OCI-LY3 (cell line): ENCODE results near the gene DAP.

Experiments
- H2AFZ ChIP-seq: fragments of 200-600, 300-600 bp; shearing (Covaris generic); 2 replicates; pipeline ENCODE4 v1.6.0; 2014; ENCODE audit warnings: antibody characterized with exemption, low read depth, low read length
- H3K27ac ChIP-seq: fragments of 200-600, 300-600 bp; sonication (generic); 2 replicates; pipeline ENCODE4 v1.5.1; 2014; ENCODE audit warnings: mild to moderate bottlenecking, low read length, moderate library complexity, mixed read lengths
- H3K27me3 ChIP-seq: fragments of 200-600, 300-600 bp; sonication (generic); 2 replicates; pipeline ENCODE4 v1.6.1; 2014; ENCODE audit warnings: low read depth, low read length, mixed read lengths
- H3K36me3 ChIP-seq: fragments of 200-600, 300-600 bp; sonication (generic); replicated peaks from 2 replicates; pipeline ENCODE3; 2014; ENCODE audit warnings: low read depth, low read length, mixed read lengths
- H3K4me1 ChIP-seq: fragments of 300-600, 200-600 bp; sonication (generic); 2 replicates; pipeline ENCODE4 v1.6.1; 2014; ENCODE audit warnings: low read length, mixed read lengths
- H3K4me2 ChIP-seq: fragments of 200-600, 300-600 bp; sonication (generic); 2 replicates; pipeline ENCODE4 v1.6.1; 2014; ENCODE audit warnings: low read length, mixed read lengths
- H3K4me3 ChIP-seq: fragments of 300-600, 200-600 bp; sonication (generic); 2 replicates; pipeline ENCODE4 v1.5.1; 2014; ENCODE audit warnings: antibody characterized with exemption, mild to moderate bottlenecking, low read length, moderate library complexity
- H3K79me2 ChIP-seq: fragments of 300-600, 200-600 bp; shearing (Covaris generic); 2 replicates; pipeline ENCODE4 v1.6.1; 2014; ENCODE audit warnings: mild to moderate bottlenecking, low read length, mixed read lengths
- H3K9ac ChIP-seq: fragments of 300-600, 200-600 bp; shearing (Covaris generic); 2 replicates; pipeline ENCODE4 v1.6.0; 2014; ENCODE audit warnings: mild to moderate bottlenecking, low read length, moderate library complexity
- H3K9me3 ChIP-seq: fragments of 200-600, 300-600 bp; shearing (Covaris generic); 2 replicates; pipeline ENCODE4 v1.6.1; 2014; ENCODE audit warnings: low read length, mixed read lengths; ENCODE audit not compliant: insufficient read depth
- H4K20me1 ChIP-seq: fragments of 200-600, 300-600 bp; sonication (generic); 2 replicates; pipeline ENCODE4 v1.6.1; 2016; ENCODE audit warnings: low read length, mixed read lengths; ENCODE audit not compliant: insufficient read depth
- EZH2phosphoT487 ChIP-seq: fragments of 200-600 bp; shearing (Covaris generic); IDR thresholded peaks from 2 replicates; pipeline ENCODE4 v1.6.1; 2018; ENCODE audit warnings: antibody characterized with exemption, mixed run types, low read depth
- TF ChIP-seq, protein P1 (sequence below): fragments of 200-600, 300-600 bp; sonication (generic); IDR thresholded peaks from 2 replicates; pipeline ENCODE4 v1.5.1; 2014; ENCODE audit warnings: antibody characterized with exemption, low read length, low read depth

The DAP gene

DNA sequence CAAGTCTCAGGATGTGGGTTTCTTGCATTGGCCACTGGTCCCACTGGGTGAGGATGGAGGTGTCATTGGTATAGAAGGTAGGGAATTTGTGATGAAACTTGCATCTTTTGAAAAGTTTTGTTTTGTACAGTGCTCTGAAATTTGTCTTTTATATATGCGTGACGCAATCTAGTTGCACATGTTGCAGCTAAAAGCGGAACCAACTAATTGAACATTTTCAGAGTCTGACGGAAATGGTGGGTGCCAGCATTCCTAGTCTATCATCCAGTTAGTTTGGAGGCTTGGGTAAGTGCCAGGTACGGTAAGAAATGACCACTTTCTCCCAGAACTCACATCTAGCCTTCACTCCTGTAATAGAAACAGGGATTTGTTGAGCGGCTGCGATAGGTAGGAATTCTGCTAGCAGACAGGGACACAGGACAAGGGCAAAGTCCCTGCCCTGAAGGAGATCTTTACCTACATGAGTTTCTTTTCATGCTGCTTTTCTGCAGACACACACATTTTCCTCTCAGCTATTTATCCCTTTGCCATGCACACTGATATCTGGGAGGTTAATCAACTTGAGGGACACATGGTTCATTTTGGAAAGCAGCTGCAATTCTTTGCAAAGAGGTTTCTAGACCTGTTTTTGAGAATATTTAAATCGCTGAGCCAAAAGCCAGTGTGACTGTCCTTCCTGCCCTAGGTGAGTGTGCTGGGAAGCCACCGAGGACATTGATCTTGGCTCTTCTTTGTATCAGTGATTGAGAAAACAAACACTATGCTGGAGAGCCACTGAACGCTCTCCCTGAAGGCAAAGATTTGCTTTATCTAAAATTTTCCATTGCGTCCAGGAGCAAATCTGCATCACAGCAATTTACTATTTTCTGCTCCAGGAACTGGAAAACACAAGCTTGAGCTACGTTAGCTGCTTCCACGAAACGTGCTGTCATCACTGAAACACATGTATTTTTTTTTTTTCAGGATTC lies 89.7 kb downstream of the DAP start:
- TF ChIP-seq EZH2phosphoT487, result no peak
- TF ChIP-seq, protein P1, sequence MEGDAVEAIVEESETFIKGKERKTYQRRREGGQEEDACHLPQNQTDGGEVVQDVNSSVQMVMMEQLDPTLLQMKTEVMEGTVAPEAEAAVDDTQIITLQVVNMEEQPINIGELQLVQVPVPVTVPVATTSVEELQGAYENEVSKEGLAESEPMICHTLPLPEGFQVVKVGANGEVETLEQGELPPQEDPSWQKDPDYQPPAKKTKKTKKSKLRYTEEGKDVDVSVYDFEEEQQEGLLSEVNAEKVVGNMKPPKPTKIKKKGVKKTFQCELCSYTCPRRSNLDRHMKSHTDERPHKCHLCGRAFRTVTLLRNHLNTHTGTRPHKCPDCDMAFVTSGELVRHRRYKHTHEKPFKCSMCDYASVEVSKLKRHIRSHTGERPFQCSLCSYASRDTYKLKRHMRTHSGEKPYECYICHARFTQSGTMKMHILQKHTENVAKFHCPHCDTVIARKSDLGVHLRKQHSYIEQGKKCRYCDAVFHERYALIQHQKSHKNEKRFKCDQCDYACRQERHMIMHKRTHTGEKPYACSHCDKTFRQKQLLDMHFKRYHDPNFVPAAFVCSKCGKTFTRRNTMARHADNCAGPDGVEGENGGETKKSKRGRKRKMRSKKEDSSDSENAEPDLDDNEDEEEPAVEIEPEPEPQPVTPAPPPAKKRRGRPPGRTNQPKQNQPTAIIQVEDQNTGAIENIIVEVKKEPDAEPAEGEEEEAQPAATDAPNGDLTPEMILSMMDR, result no peak
- H3K4me3 ChIP-seq, result no peak overlapping the region
- H3K4me1 ChIP-seq, result no peaks in the 10 kb centered on the region
- no peak overlapping the region for H3K9ac ChIP-seq
- no peaks in the 10 kb centered on the region for H3K9me3 ChIP-seq
- no peak overlapping the region for H3K4me2 ChIP-seq
- H3K27ac ChIP-seq, result no peak overlapping the region
- no peaks in the 10 kb centered on the region for H3K36me3 ChIP-seq
- H2AFZ ChIP-seq, result no peak overlapping the region
- no peaks in the 10 kb centered on the region for H3K27me3 ChIP-seq
- H3K79me2 ChIP-seq, result no peaks in the 10 kb centered on the region
- no peaks in the 10 kb centered on the region for H4K20me1 ChIP-seq

DNA sequence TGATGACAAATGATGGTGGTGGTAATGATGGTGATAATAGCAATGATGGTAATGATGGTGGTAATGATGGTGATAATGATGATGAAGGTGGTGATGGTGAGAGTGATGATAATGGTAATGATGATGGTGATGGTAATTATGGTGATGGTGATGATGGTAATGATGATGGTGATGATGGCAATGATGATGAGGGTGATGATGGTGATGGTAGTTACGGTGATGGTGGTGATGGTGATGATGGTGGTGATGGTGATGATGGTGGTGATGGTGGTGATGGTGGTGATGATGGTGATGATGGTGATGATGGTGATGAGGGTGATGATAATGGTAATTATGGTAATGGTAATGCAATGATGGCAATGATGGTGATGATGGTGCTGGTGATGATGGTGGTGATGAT lies 91.1 kb downstream of the DAP start:
- Histone ChIP-seq H2AFZ (no peak overlapping the region), H3K4me2 (no peak overlapping the region), H3K4me1 (no peaks in the 10 kb centered on the region), H3K9ac (no peak overlapping the region), H4K20me1 (no peaks in the 10 kb centered on the region), H3K27me3 (no peaks in the 10 kb centered on the region), H3K4me3 (no peak overlapping the region), H3K9me3 (no peaks in the 10 kb centered on the region), H3K27ac (no peak overlapping the region), H3K79me2 (no peaks in the 10 kb centered on the region), H3K36me3 (no peaks in the 10 kb centered on the region)
- TF ChIP-seq, protein P1, result no peak
- TF ChIP-seq EZH2phosphoT487, result no peak

DNA sequence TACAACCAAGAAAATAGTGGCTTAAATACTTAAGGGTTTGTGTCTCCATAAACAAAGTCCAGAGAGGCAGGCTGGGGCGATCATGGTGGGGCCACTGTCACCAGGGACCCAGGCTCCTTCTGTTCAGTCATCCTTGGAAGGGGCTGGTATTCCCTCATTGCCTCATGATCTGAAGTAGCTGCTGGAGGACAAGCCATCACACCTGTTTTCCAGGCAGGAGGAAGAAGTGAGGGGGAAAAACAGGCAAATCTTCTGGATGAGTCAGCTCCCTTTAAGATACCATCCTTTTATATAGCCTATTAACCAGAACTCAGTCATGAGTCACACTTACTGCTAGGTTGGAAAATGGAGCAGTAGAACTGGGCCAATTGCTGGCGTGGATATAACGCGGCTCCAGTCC lies 92.3 kb downstream of the DAP start:
- no peak overlapping the region for H3K4me3 ChIP-seq
- H3K27me3 ChIP-seq, result no peaks in the 10 kb centered on the region
- no peaks in the 10 kb centered on the region for H3K4me1 ChIP-seq
- no peak overlapping the region for H3K27ac ChIP-seq
- TF ChIP-seq, protein P1, result no peak
- no peak for TF ChIP-seq EZH2phosphoT487
- no peaks in the 10 kb centered on the region for H3K9me3 ChIP-seq
- H3K4me2 ChIP-seq, result no peak overlapping the region
- H3K36me3 ChIP-seq, result no peaks in the 10 kb centered on the region
- H2AFZ ChIP-seq, result no peak overlapping the region
- no peaks in the 10 kb centered on the region for H4K20me1 ChIP-seq
- H3K9ac ChIP-seq, result no peak overlapping the region
- H3K79me2 ChIP-seq, result no peaks in the 10 kb centered on the region

DNA sequence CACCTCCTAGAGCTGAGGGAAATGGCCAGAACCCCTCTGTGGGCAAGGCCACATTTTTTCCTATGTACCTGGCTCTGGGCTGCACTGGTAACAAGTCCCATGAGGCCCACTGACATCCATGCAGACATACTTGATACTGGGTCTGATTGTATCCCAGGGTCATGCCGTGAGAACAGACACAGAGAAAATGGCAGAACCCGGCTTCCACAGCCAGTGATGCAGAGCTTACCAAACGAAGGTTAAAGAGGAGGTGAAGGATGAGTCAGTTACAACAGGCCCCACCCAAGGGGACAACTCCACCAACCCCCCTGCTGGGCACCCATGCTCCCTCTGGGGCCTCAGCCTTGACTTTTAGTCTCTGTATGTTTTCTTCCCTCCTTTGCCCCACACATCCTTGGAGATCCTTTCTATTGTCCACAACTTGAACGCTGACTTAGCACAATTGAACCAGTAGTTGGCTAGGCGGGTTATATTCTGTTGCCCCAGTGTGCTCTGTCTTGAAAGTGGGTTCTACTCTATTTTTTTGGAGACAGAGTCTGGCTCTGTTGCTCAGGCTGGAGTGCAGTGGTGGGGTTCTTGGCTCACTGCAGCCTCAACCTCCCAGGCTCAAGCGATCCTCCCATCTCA lies 93.5 kb downstream of the DAP start:
- no peaks in the 10 kb centered on the region for H3K9me3 ChIP-seq
- no peaks in the 10 kb centered on the region for H3K79me2 ChIP-seq
- no peak overlapping the region for H3K4me3 ChIP-seq
- no peak overlapping the region for H3K27ac ChIP-seq
- H2AFZ ChIP-seq, result no peak overlapping the region
- no peak overlapping the region for H3K4me2 ChIP-seq
- TF ChIP-seq, protein P1, result no peak
- TF ChIP-seq EZH2phosphoT487, result no peak
- H3K9ac ChIP-seq, result no peak overlapping the region
- no peaks in the 10 kb centered on the region for H4K20me1 ChIP-seq
- H3K36me3 ChIP-seq, result no peaks in the 10 kb centered on the region
- H3K27me3 ChIP-seq, result no peaks in the 10 kb centered on the region
- no peaks in the 10 kb centered on the region for H3K4me1 ChIP-seq
